Measurements from ENCODE around the gene EIF4A3.

- TF ChIP-seq ZZZ3 (IDR thresholded peaks at IDR 0.05) (no peak), SOX6 (IDR thresholded peaks at IDR 0.05) (no peak), YY1 (IDR thresholded peaks at IDR 0.05; ENCODE audit: borderline replicate concordance in 1 of 3, control insufficient read depth in 1 of 3, extremely low read depth in 1 of 3, insufficient read depth in 3 of 3, insufficient read length in 1 of 3, insufficient replicate concordance in 2 of 3, low read depth in 1 of 3, low read length in 2 of 3) (no peak), RFX1 (IDR thresholded peaks at IDR 0.05) (no peak), TEAD1 (CRISPR knock-in tag; IDR thresholded peaks at IDR 0.05) (no peak), EGR1 (conservative IDR thresholded peaks at IDR 0.05) (no peak), ATF2 (CRISPR knock-in tag; IDR thresholded peaks at IDR 0.05) (no peak), TCF7L2 (IDR thresholded peaks at IDR 0.05; ENCODE audit: low read depth, low read length) (no peak)
- TF ChIP-seq, protein P1, sequence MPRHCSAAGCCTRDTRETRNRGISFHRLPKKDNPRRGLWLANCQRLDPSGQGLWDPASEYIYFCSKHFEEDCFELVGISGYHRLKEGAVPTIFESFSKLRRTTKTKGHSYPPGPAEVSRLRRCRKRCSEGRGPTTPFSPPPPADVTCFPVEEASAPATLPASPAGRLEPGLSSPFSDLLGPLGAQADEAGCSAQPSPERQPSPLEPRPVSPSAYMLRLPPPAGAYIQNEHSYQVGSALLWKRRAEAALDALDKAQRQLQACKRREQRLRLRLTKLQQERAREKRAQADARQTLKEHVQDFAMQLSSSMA (CRISPR knock-in tag; IDR thresholded peaks at IDR 0.05): no peak
- TF ChIP-seq, protein P2, sequence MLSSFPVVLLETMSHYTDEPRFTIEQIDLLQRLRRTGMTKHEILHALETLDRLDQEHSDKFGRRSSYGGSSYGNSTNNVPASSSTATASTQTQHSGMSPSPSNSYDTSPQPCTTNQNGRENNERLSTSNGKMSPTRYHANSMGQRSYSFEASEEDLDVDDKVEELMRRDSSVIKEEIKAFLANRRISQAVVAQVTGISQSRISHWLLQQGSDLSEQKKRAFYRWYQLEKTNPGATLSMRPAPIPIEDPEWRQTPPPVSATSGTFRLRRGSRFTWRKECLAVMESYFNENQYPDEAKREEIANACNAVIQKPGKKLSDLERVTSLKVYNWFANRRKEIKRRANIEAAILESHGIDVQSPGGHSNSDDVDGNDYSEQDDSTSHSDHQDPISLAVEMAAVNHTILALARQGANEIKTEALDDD (IDR thresholded peaks at IDR 0.05): no peak
These were observed 21.4 kb upstream of the EIF4A3 start for GRCh38 chr17:80168371-80168770.
